Neural progenitor cell (in vitro differentiated cells): ENCODE measurements around the gene ARHGAP22. TPM values are rescaled to one million over a fixed set of nuclear protein-coding genes. Genes with fewer than 3 reads are reported as not detected.

ENCODE experiments used
- DNase-seq: peaks from one replicate; pipeline ENCODE4 v3.0.0-alpha.2; 2016; ENCODE audit warnings: low spot score
- H2AFZ ChIP-seq: fragments of 200-600 bp; sonication (generic); replicated peaks from 2 replicates; pipeline ENCODE4 v1.6.1; 2016; ENCODE audit warnings: antibody characterized with exemption
- H3F3A ChIP-seq: fragments of 200-600 bp; sonication (generic); 2 replicates; pipeline ENCODE4 v1.6.1; 2016; ENCODE audit warnings: antibody characterized with exemption, low read depth
- H3K27ac ChIP-seq: fragments of 200-600 bp; sonication (generic); 2 replicates; pipeline ENCODE4 v1.5.1; 2016; ENCODE audit warnings: mild to moderate bottlenecking
- H3K27me3 ChIP-seq: fragments of 200-600 bp; sonication (generic); 2 replicates; pipeline ENCODE4 v1.6.1; 2016; ENCODE audit warnings: mild to moderate bottlenecking, moderate library complexity
- H3K36me3 ChIP-seq: fragments of 200-600 bp; sonication (generic); 2 replicates; pipeline ENCODE4 v1.5.1; 2016
- H3K4me1 ChIP-seq: fragments of 200-600 bp; sonication (generic); 2 replicates; pipeline ENCODE4 v1.6.1; 2016; ENCODE audit warnings: mixed run types
- H3K4me2 ChIP-seq: fragments of 200-600 bp; sonication (generic); 2 replicates; pipeline ENCODE4 v1.6.1; 2016
- H3K4me3 ChIP-seq: fragments of 200-600 bp; sonication (generic); 2 replicates; pipeline ENCODE4 v1.5.1; 2016
- H3K79me2 ChIP-seq: fragments of 200-600 bp; sonication (generic); 2 replicates; pipeline ENCODE4 v1.6.1; 2016; ENCODE audit warnings: low read depth
- H3K9ac ChIP-seq: fragments of 200-600 bp; sonication (generic); 2 replicates; pipeline ENCODE4 v1.6.1; 2016
- H3K9me3 ChIP-seq: fragments of 200-600 bp; sonication (generic); 2 replicates; pipeline ENCODE4 v1.5.1; 2016; ENCODE audit warnings: low read depth
- H4K20me1 ChIP-seq: fragments of 200-600 bp; sonication (generic); 2 replicates; pipeline ENCODE4 v1.6.1; 2016; ENCODE audit warnings: low read depth
- H3K27ac Mint-ChIP-seq: 3 replicates; pipeline ENCODE4 v1.8.0; 2021; ENCODE audit warnings: mixed read lengths
- H3K27me3 Mint-ChIP-seq: 2 replicates; pipeline ENCODE4 v1.8.0; 2022; ENCODE audit warnings: low read depth, mild to moderate bottlenecking, inconsistent platforms, moderate library complexity, mixed read lengths; ENCODE audit not compliant: insufficient read depth
- H3K36me3 Mint-ChIP-seq: 3 replicates; pipeline ENCODE4 v1.8.0; 2021; ENCODE audit warnings: mixed read lengths
- H3K4me1 Mint-ChIP-seq: 3 replicates; pipeline ENCODE4 v1.8.0; 2021; ENCODE audit warnings: mixed read lengths
- H3K4me3 Mint-ChIP-seq: 3 replicates; pipeline ENCODE4 v1.8.0; 2021; ENCODE audit warnings: mild to moderate bottlenecking, moderate library complexity, mixed read lengths
- H3K9me3 Mint-ChIP-seq: 3 replicates; pipeline ENCODE4 v1.8.0; 2020; ENCODE audit warnings: mixed read lengths
- CTCF ChIP-seq: fragments of 200-600 bp; sonication (generic); IDR thresholded peaks from 2 replicates; pipeline ENCODE4 v1.5.1; 2017; ENCODE audit warnings: antibody characterized with exemption, mild to moderate bottlenecking
- EZH2 ChIP-seq: fragments of 200-600 bp; sonication (generic); IDR thresholded peaks from 2 replicates; pipeline ENCODE4 v1.6.1; 2017; ENCODE audit warnings: antibody characterized with exemption, mild to moderate bottlenecking, moderate library complexity
- EZH2phosphoT487 ChIP-seq: fragments of 200-600 bp; sonication (generic); IDR thresholded peaks from 2 replicates; pipeline ENCODE4 v1.6.1; 2017; ENCODE audit warnings: antibody characterized with exemption
- total RNA-seq: library from RNA; depleted of rRNA; stranded (reverse); fragments of >200 nt; gene quantifications from 2 replicates; pipeline ENCODE4 v1.2.3, GENCODE V29; 2015; ENCODE audit warnings: low replicate concordance

Gene ARHGAP22
- total RNA-seq, 1 donor from 2014 or later: 1.7 TPM

- no peak overlapping the region for H3K9ac ChIP-seq
- TF ChIP-seq EZH2phosphoT487: no peak
- TF ChIP-seq EZH2: no peak
- no peak for TF ChIP-seq CTCF
- Mint-ChIP-seq H3K27ac (no peak overlapping the region), H3K27me3 (peaks cover 4% of the 10 kb centered on the region), H3K4me1 (peaks cover 14% of the 10 kb centered on the region), H3K4me3 (no peak overlapping the region), H3K36me3 (no peaks in the 10 kb centered on the region), H3K9me3 (peaks cover 10% of the 10 kb centered on the region)
- H3K27me3 ChIP-seq: no peaks in the 10 kb centered on the region
- no peak for DNase-seq
- no peak overlapping the region for H2AFZ ChIP-seq
- H3F3A ChIP-seq: no peaks in the 10 kb centered on the region
- H4K20me1 ChIP-seq: no peaks in the 10 kb centered on the region
- peaks cover 4% of the 10 kb centered on the region for H3K4me1 ChIP-seq
- H3K79me2 ChIP-seq: no peaks in the 10 kb centered on the region
- H3K4me3 ChIP-seq: no peak overlapping the region
- no peaks in the 10 kb centered on the region for H3K9me3 ChIP-seq
- no peak overlapping the region for H3K27ac ChIP-seq
- H3K4me2 ChIP-seq: no peak overlapping the region
- H3K36me3 ChIP-seq: peaks cover 2% of the 10 kb centered on the region
Measured at GRCh38 chr10:48508791-48509772, 95.8 kb downstream of the ARHGAP22 start.

- Mint-ChIP-seq H3K27me3 (peaks cover 4% of the 10 kb centered on the region), H3K27ac (no peak overlapping the region), H3K4me1 (peaks cover 14% of the 10 kb centered on the region), H3K36me3 (no peaks in the 10 kb centered on the region), H3K9me3 (peaks cover 4% of the 10 kb centered on the region), H3K4me3 (no peak overlapping the region)
- no peaks in the 10 kb centered on the region for H3K79me2 ChIP-seq
- no peaks in the 10 kb centered on the region for H3K36me3 ChIP-seq
- no peak overlapping the region for H3K9ac ChIP-seq
- no peak overlapping the region for H3K4me3 ChIP-seq
- TF ChIP-seq EZH2 (no peak), CTCF (no peak), EZH2phosphoT487 (no peak)
- H3K4me1 ChIP-seq: peaks cover 6% of the 10 kb centered on the region
- no peaks in the 10 kb centered on the region for H4K20me1 ChIP-seq
- H3K27me3 ChIP-seq: no peaks in the 10 kb centered on the region
- H3K4me2 ChIP-seq: no peak overlapping the region
- H3K27ac ChIP-seq: no peak overlapping the region
- no peaks in the 10 kb centered on the region for H3K9me3 ChIP-seq
- H2AFZ ChIP-seq: no peak overlapping the region
- H3F3A ChIP-seq: no peaks in the 10 kb centered on the region
- DNase-seq: no peak
Measured at GRCh38 chr10:48507933-48508790, 96.7 kb downstream of the ARHGAP22 start.

- no peaks in the 10 kb centered on the region for H3K9me3 Mint-ChIP-seq
- DNase-seq: no peak
Measured at GRCh38 chr10:48507494-48507893, 97.4 kb downstream of the ARHGAP22 start.

More at GRCh38 chr10:48507494-48507893, 97.4 kb downstream of the ARHGAP22 start:
- no peak overlapping the region for H3K9ac ChIP-seq
- H3K27me3 Mint-ChIP-seq: peaks cover 5% of the 10 kb centered on the region
- no peak overlapping the region for H3K27ac Mint-ChIP-seq
- H3F3A ChIP-seq: no peaks in the 10 kb centered on the region
- H4K20me1 ChIP-seq: no peaks in the 10 kb centered on the region
- no peak overlapping the region for H2AFZ ChIP-seq
- H3K36me3 ChIP-seq: no peaks in the 10 kb centered on the region
- no peak for TF ChIP-seq EZH2phosphoT487
- no peak for TF ChIP-seq CTCF
- TF ChIP-seq EZH2: no peak
- H3K4me1 ChIP-seq: peaks cover 6% of the 10 kb centered on the region
- H3K27ac ChIP-seq: no peak overlapping the region
- no peak overlapping the region for H3K4me2 ChIP-seq
- H3K4me3 ChIP-seq: no peak overlapping the region
- peaks cover 11% of the 10 kb centered on the region for H3K4me1 Mint-ChIP-seq
- H3K27me3 ChIP-seq: no peaks in the 10 kb centered on the region
- H3K79me2 ChIP-seq: no peaks in the 10 kb centered on the region
- H3K36me3 Mint-ChIP-seq: no peaks in the 10 kb centered on the region
- H3K4me3 Mint-ChIP-seq: no peak overlapping the region
- H3K9me3 ChIP-seq: no peaks in the 10 kb centered on the region
